Tibial artery (tissue), 4 donors: ENCODE results near the gene PXT1.

Experiments
- DNase-seq, 2 donors: peaks; one replicate each; pipeline ENCODE4 v3.0.0-alpha.2; 2019
- H3K27ac ChIP-seq, 2 donors: fragments of 200-600 bp; sonication (generic) in 1 of 2; 1 replicate in 1 of 2; 2 replicates in 1 of 2; pipeline ENCODE4 v1.5.1; 2018 to 2019; ENCODE audit warnings: mild to moderate bottlenecking in 1 of 2
- H3K27me3 ChIP-seq, 2 donors: fragments of 200-600 bp; sonication (generic) in 1 of 2; one replicate each; pipeline versions ENCODE4 v1.5.1 to v1.6.0; 2016 to 2019
- H3K36me3 ChIP-seq, 3 donors: fragments of 200-600 bp; sonication (generic) in 2 of 3; one replicate each; pipeline ENCODE4 v1.5.1; 2016 to 2019; ENCODE audit warnings: mild to moderate bottlenecking in 2 of 3
- H3K4me1 ChIP-seq, 4 donors: fragments of 200-600 bp; sonication (generic) in 2 of 4; 1 replicate in 3 of 4; 2 replicates in 1 of 4; pipeline ENCODE4 v1.5.1; 2016 to 2019
- H3K4me3 ChIP-seq, 2 donors: fragments of 200-600 bp; sonication (generic) in 1 of 2; 1 replicate in 1 of 2; 2 replicates in 1 of 2; pipeline ENCODE4 v1.5.1; 2018 to 2019; ENCODE audit warnings: mild to moderate bottlenecking in 2 of 2
- H3K9me3 ChIP-seq, 3 donors: fragments of 200-600 bp; sonication (generic) in 1 of 3; one replicate each; pipeline ENCODE4 v1.5.1; 2016 to 2019
- intact Hi-C: fragments of 100-400 bp; cut with DNase I; formaldehyde crosslinking; loops from one replicate; pipeline ENCODE4 v1.15.0; 2023; ENCODE audit warnings: low total_unique reads
- TF ChIP-seq, protein P1 (sequence below), 2 experiments: fragments of 200-600 bp in 1 of 2; fragments of 450-650 bp in 1 of 2; IDR thresholded peaks; one replicate each; pipeline ENCODE4 v1.5.1; 2017 to 2019; ENCODE audit warnings: antibody characterized with exemption in 2 of 2, mild to moderate bottlenecking in 1 of 2, moderate library complexity in 1 of 2

Gene PXT1

DNA sequence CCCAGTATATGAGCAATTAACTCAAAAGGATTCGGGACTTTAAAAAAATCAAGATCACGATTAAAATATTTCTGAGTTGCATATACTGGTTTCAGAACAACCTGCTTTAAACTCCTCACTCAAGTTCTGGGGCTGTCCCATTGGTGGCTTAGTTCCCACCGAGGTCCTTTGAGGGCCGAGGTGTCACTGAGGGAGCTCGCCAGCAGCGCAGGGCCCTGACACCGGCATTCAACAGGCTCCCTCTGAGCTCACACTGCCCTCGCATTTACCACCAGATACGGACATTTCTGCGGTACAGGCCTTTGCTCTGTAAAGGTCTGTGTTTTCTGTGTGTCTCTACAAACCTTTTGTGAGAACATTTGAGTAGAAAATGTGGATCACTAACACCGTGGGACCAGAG, 81.6 kb downstream of the PXT1 start:
- no peak overlapping the region for H3K4me3 ChIP-seq
- TF ChIP-seq, protein P1, sequence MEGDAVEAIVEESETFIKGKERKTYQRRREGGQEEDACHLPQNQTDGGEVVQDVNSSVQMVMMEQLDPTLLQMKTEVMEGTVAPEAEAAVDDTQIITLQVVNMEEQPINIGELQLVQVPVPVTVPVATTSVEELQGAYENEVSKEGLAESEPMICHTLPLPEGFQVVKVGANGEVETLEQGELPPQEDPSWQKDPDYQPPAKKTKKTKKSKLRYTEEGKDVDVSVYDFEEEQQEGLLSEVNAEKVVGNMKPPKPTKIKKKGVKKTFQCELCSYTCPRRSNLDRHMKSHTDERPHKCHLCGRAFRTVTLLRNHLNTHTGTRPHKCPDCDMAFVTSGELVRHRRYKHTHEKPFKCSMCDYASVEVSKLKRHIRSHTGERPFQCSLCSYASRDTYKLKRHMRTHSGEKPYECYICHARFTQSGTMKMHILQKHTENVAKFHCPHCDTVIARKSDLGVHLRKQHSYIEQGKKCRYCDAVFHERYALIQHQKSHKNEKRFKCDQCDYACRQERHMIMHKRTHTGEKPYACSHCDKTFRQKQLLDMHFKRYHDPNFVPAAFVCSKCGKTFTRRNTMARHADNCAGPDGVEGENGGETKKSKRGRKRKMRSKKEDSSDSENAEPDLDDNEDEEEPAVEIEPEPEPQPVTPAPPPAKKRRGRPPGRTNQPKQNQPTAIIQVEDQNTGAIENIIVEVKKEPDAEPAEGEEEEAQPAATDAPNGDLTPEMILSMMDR (IDR thresholded peaks at IDR 0.05): no peak
- DNase-seq: no peak
- H3K36me3 ChIP-seq: no peaks in the 10 kb centered on the region
- H3K27me3 ChIP-seq: peaks cover 0 to 3% of the 10 kb centered on the region in 2 donors
- peaks cover 0 to 31% (median 22%) of the 10 kb centered on the region in 4 donors for H3K4me1 ChIP-seq
- intact Hi-C loops: loop anchor here (2.0 to 5.0 kb wide), 2 partner anchors 20 to 59 kb away; no protein-coding TSS in a partner anchor
- no peaks in the 10 kb centered on the region for H3K9me3 ChIP-seq
- no peak overlapping the region for H3K27ac ChIP-seq

DNA sequence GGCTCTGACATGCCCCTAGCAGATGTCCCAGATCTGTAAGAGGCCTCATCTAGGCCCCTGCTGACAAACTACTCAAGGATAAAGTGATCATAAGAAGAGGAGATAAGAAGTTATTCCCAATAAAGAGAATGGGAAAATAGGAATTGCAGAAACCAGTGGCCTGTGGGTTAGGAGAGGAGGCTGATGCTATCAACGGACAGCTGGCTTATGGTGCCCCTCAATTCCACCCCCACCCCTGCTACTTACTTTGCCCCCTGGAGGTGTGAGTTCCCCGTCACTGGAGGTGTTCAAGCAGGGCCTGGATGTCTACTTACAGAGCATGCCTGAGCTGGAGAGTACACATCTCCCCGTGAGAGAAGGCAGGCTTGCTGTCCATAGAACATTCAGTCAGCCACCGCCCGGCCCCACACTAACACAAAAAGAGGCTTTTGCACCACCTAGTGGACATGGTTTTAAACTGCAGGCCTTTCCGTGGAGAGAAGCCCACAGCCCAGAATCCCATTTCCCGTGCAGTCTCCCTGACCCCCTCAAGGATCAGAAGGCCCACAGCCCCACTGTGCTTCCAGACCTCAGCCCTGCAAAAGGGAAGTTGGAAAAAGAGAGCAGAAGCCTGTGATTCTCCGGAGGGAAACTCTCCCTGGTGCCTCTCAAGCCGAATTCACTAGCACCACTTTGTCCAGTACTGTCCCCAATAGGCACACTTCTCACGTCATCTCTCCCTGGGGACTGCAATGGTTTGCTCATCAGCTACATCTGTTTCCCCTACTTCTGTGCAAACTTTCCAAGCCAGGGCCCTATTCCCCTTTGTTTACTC, 82.2 kb downstream of the PXT1 start:
- Histone ChIP-seq H3K4me3 (no peak overlapping the region), H3K27ac (peak overlapping the region; percentile 22 to 33), H3K9me3 (no peaks in the 10 kb centered on the region), H3K36me3 (no peaks in the 10 kb centered on the region), H3K4me1 (peaks cover 0 to 31% (median 22%) of the 10 kb centered on the region in 4 donors), H3K27me3 (peaks cover 0 to 3% of the 10 kb centered on the region in 2 donors)
- peak; percentile 83 to 89 for DNase-seq
- intact Hi-C loops: loop anchor here (2.0 to 5.0 kb wide), 2 partner anchors 20 to 58 kb away; no protein-coding TSS in a partner anchor
- TF ChIP-seq, protein P1 (IDR thresholded peaks at IDR 0.05): peak; percentile 80 to 93

DNA sequence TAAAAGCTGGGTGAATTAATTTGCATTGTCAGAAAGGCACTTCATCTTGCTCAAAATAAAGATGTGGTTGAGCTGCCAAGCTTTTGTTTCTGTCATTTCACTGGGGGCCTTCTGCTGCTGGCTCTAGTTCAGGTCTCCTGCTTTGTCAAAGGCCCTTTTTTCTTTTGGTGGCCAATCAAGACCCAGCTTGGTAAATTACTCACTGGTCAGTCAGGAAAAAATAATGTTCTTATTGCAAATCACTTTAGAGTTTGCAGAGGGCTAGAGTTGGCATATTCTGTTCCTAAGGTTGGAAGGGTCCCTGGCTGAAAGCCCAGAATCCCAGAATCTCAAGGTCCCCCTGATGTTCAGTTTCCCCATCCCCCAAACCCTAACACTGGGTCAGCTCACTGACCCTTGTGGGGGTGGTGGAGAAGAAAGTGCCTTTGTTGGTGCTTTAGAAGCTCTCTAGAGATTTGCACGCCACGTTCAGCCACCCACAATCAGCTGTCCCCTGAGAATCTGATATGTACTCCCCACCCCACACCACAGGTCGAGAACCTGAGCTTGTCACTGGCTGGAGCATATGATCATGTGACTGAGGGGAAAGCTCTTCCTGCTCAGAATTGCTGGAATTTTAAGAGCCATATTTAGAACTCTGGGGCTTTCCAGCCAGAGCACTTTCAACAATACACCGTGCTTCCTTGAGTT, 84.3 kb downstream of the PXT1 start:
- no peaks in the 10 kb centered on the region for H3K9me3 ChIP-seq
- H3K27me3 ChIP-seq: peaks cover 0 to 3% of the 10 kb centered on the region in 2 donors
- H3K27ac ChIP-seq: peak overlapping the region; percentile 46 to 53
- intact Hi-C loops: loop anchor here (5.0 kb wide), 2 partner anchors 236 to 316 kb away; no protein-coding TSS in a partner anchor
- TF ChIP-seq, protein P1 (IDR thresholded peaks at IDR 0.05): no peak
- H3K36me3 ChIP-seq: no peaks in the 10 kb centered on the region
- H3K4me3 ChIP-seq: no peak overlapping the region
- H3K4me1 ChIP-seq: peaks cover 0 to 31% (median 22%) of the 10 kb centered on the region in 4 donors
- no peak for DNase-seq

DNA sequence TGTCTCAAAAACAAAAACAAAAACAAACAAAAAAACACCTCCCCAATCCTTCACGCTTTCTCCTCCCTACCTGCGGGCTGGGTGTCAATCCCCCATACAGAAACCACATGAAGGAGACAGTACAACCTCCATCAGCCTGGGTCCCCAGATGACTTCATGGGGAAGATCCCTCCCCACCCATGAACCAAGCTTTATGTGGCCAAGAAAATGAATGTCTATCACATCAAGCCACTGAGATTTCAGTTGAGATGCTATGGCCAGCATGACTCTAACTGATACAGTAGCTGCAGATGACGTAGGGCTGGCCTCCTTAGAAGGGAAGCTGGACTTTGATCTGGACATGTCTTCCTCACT, 84.8 kb downstream of the PXT1 start:
- intact Hi-C loops: loop anchor here (5.0 kb wide), 2 partner anchors 236 to 316 kb away; no protein-coding TSS in a partner anchor
- no peaks in the 10 kb centered on the region for H3K9me3 ChIP-seq

DNA sequence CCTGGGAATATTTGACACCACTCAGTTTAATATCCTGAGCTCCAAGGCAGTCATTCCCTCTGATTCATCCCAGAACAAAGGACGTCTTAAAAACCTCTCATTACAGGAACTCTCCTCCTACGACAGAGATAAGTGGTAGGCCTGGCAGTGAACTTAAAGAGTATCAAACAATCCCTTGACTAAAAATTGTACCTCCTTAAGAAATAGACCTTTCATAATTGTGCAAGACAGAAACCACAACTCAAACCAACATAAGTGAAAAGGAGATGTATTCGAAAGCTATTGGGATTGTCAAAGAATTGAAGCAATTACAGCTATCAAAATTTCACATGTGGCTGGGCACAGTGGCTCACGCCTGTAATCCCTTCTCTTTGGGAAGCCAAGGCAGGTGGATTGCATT, 86.8 kb downstream of the PXT1 start:
- Histone ChIP-seq H3K9me3 (no peaks in the 10 kb centered on the region), H3K4me1 (peaks cover 0 to 37% (median 22%) of the 10 kb centered on the region in 4 donors), H3K27ac (no peak overlapping the region), H3K27me3 (no peaks in the 10 kb centered on the region), H3K4me3 (no peak overlapping the region), H3K36me3 (no peaks in the 10 kb centered on the region)
- TF ChIP-seq, protein P1 (IDR thresholded peaks at IDR 0.05): no peak
- no peak for DNase-seq
- intact Hi-C loops: loop anchor here (5.0 kb wide), 2 partner anchors 234 to 314 kb away; no protein-coding TSS in a partner anchor

More for the DNA sequence above, 84.8 kb downstream of the PXT1 start:
- Histone ChIP-seq H3K27me3 (peaks cover 0 to 1% of the 10 kb centered on the region in 2 donors), H3K27ac (peak overlapping the region; percentile 46 to 53), H3K4me1 (peaks cover 0 to 31% (median 22%) of the 10 kb centered on the region in 4 donors), H3K4me3 (no peak overlapping the region), H3K36me3 (no peaks in the 10 kb centered on the region)
- DNase-seq: no peak
- TF ChIP-seq, protein P1 (IDR thresholded peaks at IDR 0.05): no peak
